NCI-H1930 (cell line): ENCODE results near the gene TBL1X.

ENCODE experiments used
- DNase-seq, 2 experiments: peaks; one replicate each; lab custom pipeline; 2025; lab: John Stamatoyannopoulos, UW

Gene TBL1X

GRCh38 chrX:9668537-9668936, 203.7 kb downstream of the TBL1X start:
- no peak for DNase-seq

- DNase-seq: no peak
These were observed 205.4 kb downstream of the TBL1X start for GRCh38 chrX:9670136-9670814.

GRCh38 chrX:9671998-9672397, 207.1 kb downstream of the TBL1X start:
- no peak for DNase-seq

DNA sequence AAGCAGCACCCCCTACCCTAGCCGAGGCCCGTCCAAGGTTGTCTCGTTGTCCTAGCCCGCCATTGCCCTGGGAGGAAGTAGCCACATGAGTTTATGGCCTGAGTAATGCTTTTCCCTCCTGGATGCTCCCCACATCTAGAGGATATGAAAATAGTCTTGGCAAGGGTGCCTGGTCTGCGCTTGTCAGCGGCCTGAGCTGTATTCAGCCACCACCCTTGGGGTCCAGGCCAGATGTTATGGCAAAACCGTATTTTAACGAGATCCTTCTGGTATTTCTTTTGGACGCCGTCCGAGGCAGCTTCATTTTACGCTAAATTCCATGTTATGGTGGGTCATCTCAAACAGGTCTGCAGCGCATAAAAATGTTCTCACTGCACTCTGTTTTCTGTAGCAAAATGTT, 211.4 kb downstream of the TBL1X start:
- DNase-seq: no peak

GRCh38 chrX:9676738-9677097, 211.9 kb downstream of the TBL1X start:
- no peak for DNase-seq

DNA sequence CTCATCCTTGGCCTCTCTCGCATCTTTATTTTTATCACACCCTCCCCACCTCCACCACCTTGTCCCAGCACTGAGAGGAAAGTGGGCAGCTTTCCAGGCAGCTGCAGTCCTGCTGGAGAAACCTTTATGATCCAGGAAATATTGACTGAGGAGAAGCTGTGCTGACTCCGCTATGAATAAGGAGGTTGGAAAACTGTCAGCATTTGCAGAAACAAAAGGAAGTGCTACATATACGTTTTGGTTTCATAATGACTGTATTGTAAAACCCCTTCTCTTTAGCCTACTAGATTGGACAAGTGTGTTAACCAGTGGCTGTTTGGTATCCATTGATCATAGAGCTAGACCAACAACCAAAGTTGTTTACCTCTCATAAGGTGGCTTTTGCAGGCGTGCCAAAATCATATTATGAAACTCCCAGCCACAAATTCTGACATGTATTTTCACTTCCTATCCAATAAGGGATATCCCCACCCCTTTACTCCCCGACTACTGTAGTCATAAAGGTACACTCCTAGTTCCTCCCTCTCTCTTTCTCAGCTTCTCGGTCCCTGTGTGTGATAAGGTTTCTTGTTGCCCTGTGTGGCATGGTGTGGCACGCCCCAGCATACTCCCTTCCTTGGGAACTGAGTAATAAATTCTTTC, 212.4 kb downstream of the TBL1X start:
- no peak for DNase-seq

GRCh38 chrX:9678215-9678965, 213.5 kb downstream of the TBL1X start:
- DNase-seq: no peak

GRCh38 chrX:9681011-9681410, 216.2 kb downstream of the TBL1X start:
- DNase-seq: no peak

DNA sequence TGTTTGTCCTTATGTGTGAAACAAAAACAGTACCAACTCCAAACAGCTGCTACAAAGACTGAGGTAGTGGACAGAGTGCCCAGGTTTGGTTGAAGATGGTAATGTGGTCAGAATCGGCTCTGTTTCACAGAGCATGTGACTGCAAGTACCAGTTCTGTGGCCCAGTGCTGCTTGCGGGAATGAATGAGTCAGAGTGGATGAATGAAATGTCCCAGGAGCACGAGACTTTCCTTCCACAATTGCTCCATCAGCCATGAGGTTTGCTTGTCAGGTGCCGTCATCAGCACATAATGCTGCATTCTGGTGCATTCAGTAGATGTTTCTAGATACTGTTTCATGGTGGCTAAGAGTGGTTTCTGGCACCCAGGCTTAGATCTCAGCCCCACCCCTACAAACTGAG, 216.6 kb downstream of the TBL1X start:
- DNase-seq: no peak

DNA sequence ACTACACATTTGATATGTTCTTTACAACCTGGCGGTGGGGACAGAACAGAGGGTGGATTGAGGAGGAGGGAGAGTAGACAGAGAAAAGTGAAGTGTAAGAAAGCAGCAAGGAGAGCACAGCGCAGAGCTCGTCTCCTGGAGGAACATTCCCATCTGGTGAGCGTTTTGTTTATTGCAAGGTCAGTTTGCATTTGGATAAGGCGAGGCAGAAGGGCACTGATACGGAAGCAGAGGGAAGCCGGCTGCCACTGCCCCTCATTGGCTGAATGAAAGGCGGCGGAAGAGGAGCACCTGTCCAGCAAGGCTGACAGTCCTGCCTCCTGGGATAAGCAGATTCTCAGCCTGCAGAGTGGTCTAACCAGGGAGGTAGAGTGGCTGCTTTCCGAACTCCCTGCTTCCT, 217.6 kb downstream of the TBL1X start:
- DNase-seq: no peak

DNA sequence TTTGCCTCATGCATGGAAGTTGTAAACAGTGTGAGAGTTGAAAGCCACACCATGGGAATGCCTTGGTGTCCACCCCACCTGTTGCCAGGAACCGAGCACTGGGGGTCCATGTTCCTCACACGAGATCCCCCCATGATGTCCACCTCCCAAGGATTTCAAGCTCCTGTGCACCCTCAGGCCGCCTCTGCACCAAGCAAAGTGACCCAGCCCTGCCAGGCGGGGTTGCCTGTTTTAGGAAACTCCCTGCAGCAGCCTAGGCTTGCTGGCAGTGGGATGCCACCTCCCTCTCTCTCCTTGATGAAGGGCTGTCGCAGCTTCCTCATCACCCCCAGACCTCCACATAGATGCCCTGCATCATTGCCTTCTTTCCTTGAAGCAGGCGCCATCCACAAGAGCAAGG, 218.0 kb downstream of the TBL1X start:
- DNase-seq: no peak

- no peak for DNase-seq
These were observed 218.5 kb downstream of the TBL1X start for GRCh38 chrX:9683350-9683749.

GRCh38 chrX:9687899-9688298, 223.0 kb downstream of the TBL1X start:
- no peak for DNase-seq

DNA sequence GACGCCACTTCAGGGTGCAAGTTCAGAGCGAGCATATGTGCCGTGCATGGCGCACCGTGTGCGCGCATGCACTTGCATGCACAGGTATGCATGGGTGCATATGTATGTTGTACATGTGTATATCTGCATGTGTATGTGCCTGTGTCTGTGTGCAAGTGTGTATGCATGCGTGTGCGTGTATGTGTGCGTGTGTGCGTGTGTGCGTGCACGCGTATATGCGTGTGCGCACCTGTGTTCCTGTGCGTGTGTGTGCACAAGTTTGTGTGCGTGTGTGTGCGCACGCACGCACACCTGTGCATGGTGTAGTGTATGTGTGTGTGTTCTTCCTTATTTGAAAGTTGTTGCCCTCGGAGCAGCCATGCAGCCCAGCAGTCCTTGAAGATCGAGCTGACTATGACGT, 224.0 kb downstream of the TBL1X start:
- no peak for DNase-seq

- DNase-seq: no peak
These were observed 225.2 kb downstream of the TBL1X start for GRCh38 chrX:9690046-9690445.

DNA sequence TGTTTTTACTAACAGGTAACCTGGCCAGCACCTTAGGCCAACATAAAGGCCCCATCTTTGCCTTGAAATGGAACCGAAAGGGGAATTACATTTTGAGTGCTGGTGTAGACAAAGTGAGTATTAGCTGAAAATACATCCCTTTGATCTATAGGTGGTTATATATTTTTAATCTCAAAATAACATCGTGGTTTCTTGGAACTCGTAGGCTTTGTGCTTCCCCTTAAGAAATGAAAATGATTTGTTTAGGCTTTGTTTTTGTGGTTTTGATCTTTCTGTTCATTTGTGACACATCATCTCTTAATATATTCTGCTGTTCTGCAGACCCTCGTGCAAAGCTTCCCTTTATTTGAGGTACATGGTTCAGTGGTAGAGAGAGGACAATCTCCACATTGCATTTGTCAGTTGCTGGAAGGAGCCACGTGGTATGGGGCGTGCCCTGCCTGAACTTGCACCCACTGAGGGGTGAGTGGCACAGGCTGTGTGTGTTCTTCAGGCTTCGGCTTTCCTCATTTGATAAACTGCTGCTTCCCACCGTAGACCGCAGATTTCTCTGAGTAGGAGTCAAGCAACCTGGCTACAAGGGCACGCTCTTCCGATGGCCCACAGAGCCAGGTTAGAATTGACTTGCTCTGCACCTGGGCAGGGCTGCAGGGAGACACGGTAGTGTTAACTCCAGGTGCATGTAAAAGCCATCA, 228.6 kb downstream of the TBL1X start:
- DNase-seq: no peak

DNA sequence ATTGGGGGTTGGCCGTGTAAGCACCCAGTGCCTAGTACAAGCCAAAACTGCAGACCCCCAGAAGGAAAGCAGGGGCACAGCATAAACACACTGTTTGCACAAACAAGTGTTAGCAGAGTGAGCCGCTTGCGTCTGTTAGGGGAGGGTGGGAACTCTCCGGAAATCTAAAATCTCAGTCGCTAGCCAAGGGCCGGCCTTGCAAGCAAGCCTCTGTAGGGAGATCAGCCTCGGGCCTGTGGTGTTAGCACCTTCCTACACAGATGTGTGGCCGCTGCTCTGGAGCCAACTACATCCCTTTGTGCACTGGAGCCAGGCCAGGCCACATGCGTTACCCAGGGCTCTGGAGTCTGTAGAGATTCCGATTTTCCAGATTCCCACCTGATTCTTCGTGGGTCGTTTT, 233.7 kb downstream of the TBL1X start:
- DNase-seq: no peak

GRCh38 chrX:9700555-9700954, 235.7 kb downstream of the TBL1X start:
- DNase-seq: no peak

GRCh38 chrX:9701790-9702189, 236.9 kb downstream of the TBL1X start:
- DNase-seq: no peak

- no peak for DNase-seq
These were observed 238.5 kb downstream of the TBL1X start for GRCh38 chrX:9703406-9703805.

DNA sequence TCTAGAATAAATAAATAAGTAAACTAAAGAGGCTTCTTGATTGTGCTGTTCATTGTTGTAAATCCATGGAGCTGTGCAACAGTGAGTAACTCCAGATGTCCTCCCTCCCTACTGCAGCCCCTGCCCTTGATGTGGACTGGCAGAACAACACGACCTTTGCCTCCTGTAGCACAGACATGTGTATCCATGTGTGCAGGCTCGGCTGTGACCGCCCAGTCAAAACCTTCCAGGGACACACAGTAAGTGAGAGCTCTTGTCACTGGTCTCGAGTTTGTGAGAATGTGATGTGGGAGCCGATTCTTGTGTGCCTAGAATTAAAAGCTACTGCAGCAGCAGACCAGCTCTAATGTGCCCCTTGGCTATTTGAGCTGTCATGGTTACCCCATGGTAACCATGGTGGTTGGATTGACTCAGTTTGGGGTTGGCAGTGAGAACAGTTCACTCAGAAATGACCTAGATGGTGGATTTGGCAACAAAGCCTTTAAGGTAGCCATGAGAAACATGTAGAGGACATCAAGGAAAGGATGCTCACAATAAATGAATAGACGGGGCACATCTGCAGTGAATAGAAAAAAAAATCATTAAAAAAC, 240.1 kb downstream of the TBL1X start:
- DNase-seq: no peak

GRCh38 chrX:9706421-9706820, 241.6 kb downstream of the TBL1X start:
- DNase-seq: no peak
